GM12892 (cell line): ENCODE results near the gene INCENP.

Experiments
- DNase-seq: peaks from one replicate; pipeline ENCODE4 v3.0.0; 2011; ENCODE audit not compliant: insufficient read length
- FAIRE-seq: peaks from 2 replicates; lab custom pipeline; 2011; peaks lifted over from hg19 to GRCh38; lab: Jason Lieb, UNC
- POLR2A ChIP-seq: IDR thresholded peaks from 2 replicates; pipeline ENCODE4 v1.6.1; 2011; ENCODE audit warnings: low read depth, low read length, control low read depth
- POLR2AphosphoS5 ChIP-seq: IDR thresholded peaks from 2 replicates; pipeline ENCODE4 v1.6.1; 2011; ENCODE audit warnings: low read depth, low read length, control low read depth
- TAF1 ChIP-seq: IDR thresholded peaks from 2 replicates; pipeline ENCODE4 v1.6.1; 2011; ENCODE audit warnings: low read depth, mild to moderate bottlenecking, control low read depth, low read length, borderline replicate concordance

Gene INCENP

GRCh38 chr11:62145261-62145871 lies 21.6 kb downstream of the INCENP start:
- no peak; the same call in 1 of the 2 replicates for TF ChIP-seq POLR2A
- no peak for TF ChIP-seq TAF1
- TF ChIP-seq POLR2AphosphoS5: no peak
- no peak for DNase-seq
- FAIRE-seq: no peak

- DNase-seq (no peak), FAIRE-seq (no peak)
- TF ChIP-seq POLR2A: no peak
- no peak for TF ChIP-seq TAF1
- no peak for TF ChIP-seq POLR2AphosphoS5
These were observed 22.8 kb downstream of the INCENP start for GRCh38 chr11:62146476-62147200.

- DNase-seq: no peak
- FAIRE-seq: no peak
- no peak for TF ChIP-seq POLR2A
- no peak for TF ChIP-seq TAF1
- TF ChIP-seq POLR2AphosphoS5: no peak
These were observed 23.7 kb downstream of the INCENP start for GRCh38 chr11:62147545-62147944.

- DNase-seq (no peak), FAIRE-seq (no peak)
- TF ChIP-seq TAF1 (no peak), POLR2AphosphoS5 (no peak), POLR2A (no peak)
These were observed 24.6 kb downstream of the INCENP start for GRCh38 chr11:62148271-62148980.

GRCh38 chr11:62149986-62150886 lies 26.4 kb downstream of the INCENP start:
- DNase-seq: no peak
- TF ChIP-seq POLR2A: no peak
- no peak for TF ChIP-seq TAF1
- no peak for TF ChIP-seq POLR2AphosphoS5
- no peak for FAIRE-seq

- TF ChIP-seq POLR2A (no peak), TAF1 (no peak), POLR2AphosphoS5 (no peak)
- DNase-seq: no peak
- FAIRE-seq: no peak
These were observed 27.3 kb downstream of the INCENP start for GRCh38 chr11:62150887-62151736.

GRCh38 chr11:62151737-62152102 lies 27.9 kb downstream of the INCENP start:
- TF ChIP-seq POLR2AphosphoS5: no peak
- no peak for TF ChIP-seq POLR2A
- no peak for TF ChIP-seq TAF1
- FAIRE-seq: no peak

GRCh38 chr11:62152245-62153086 lies 28.7 kb downstream of the INCENP start:
- TF ChIP-seq POLR2AphosphoS5: no peak
- TF ChIP-seq TAF1: no peak
- TF ChIP-seq POLR2A: no peak

More at GRCh38 chr11:62151737-62152102, 27.9 kb downstream of the INCENP start:
- no peak for DNase-seq

GRCh38 chr11:62153087-62153395 lies 29.2 kb downstream of the INCENP start:
- DNase-seq: no peak
- FAIRE-seq: no peak
- TF ChIP-seq POLR2A: no peak
- no peak for TF ChIP-seq POLR2AphosphoS5

More at GRCh38 chr11:62152245-62153086, 28.7 kb downstream of the INCENP start:
- DNase-seq: no peak
- FAIRE-seq: no peak

- TF ChIP-seq TAF1 (no peak), POLR2A (no peak), POLR2AphosphoS5 (no peak)
- DNase-seq (no peak), FAIRE-seq (no peak)
These were observed 29.8 kb downstream of the INCENP start for GRCh38 chr11:62153617-62154016.

GRCh38 chr11:62157603-62158002 lies 33.8 kb downstream of the INCENP start:
- FAIRE-seq (no peak), DNase-seq (no peak)
- no peak for TF ChIP-seq TAF1
- TF ChIP-seq POLR2A: no peak
- no peak for TF ChIP-seq POLR2AphosphoS5
